ENCODE measurements around the gene U2AF1L4.

The U2AF1L4 gene

GRCh38 chr19:35713506-35713850 lies 31.7 kb downstream of the U2AF1L4 start:
- no peak for DNase-seq (ENCODE audit: low read depth, low spot score)

GRCh38 chr19:35712567-35713505 lies 32.4 kb downstream of the U2AF1L4 start:
- DNase-seq (ENCODE audit: low read depth, low spot score): peak; percentile 37

- DNase-seq (ENCODE audit: low read depth, low spot score): peak; percentile 40
Measured at GRCh38 chr19:35710784-35711723, 34.2 kb downstream of the U2AF1L4 start.

GRCh38 chr19:35708391-35708790 lies 36.8 kb downstream of the U2AF1L4 start:
- DNase-seq (ENCODE audit: low read depth, low spot score): no peak

GRCh38 chr19:35704218-35704617 lies 41.0 kb downstream of the U2AF1L4 start, which contains the start of gene ZBTB32:
Gene ZBTB32, plus strand, starts transcription at chr19:35704558. Its CDS starts 10,069 bp downstream, at chr19:35714627.
- DNase-seq (ENCODE audit: low read depth, low spot score): no peak

- no peak for DNase-seq (ENCODE audit: low read depth, low spot score)
Measured at GRCh38 chr19:35703343-35703742, 41.9 kb downstream of the U2AF1L4 start.

GRCh38 chr19:35702223-35703012 lies 42.8 kb downstream of the U2AF1L4 start:
- peak; percentile 85 for DNase-seq (ENCODE audit: low read depth, low spot score)

GRCh38 chr19:35696835-35697234 lies 48.4 kb downstream of the U2AF1L4 start:
- no peak for DNase-seq (ENCODE audit: low read depth, low spot score)

GRCh38 chr19:35695895-35696422 lies 49.3 kb downstream of the U2AF1L4 start:
- no peak for DNase-seq (ENCODE audit: low read depth, low spot score)

GRCh38 chr19:35693835-35694599 lies 51.2 kb downstream of the U2AF1L4 start:
- peak; percentile 87 for DNase-seq (ENCODE audit: low read depth, low spot score)

GRCh38 chr19:35693422-35693821 lies 51.8 kb downstream of the U2AF1L4 start:
- no peak for DNase-seq (ENCODE audit: low read depth, low spot score)

All from activated naive CD8-positive, alpha-beta T cell treated with anti-CD3 and anti-CD28 coated beads, Interleukin-2, amount 50 U/mL, for 16 hours (primary cell).